ENCODE measurements around the gene TCF25. TPM values are rescaled to one million over a fixed set of nuclear protein-coding genes. Genes with fewer than 3 reads are reported as not detected.

TCF25 gene
- total RNA-seq, 4 donors from 2014 or later, result 79.7 to 124 (median 101) TPM

DNA sequence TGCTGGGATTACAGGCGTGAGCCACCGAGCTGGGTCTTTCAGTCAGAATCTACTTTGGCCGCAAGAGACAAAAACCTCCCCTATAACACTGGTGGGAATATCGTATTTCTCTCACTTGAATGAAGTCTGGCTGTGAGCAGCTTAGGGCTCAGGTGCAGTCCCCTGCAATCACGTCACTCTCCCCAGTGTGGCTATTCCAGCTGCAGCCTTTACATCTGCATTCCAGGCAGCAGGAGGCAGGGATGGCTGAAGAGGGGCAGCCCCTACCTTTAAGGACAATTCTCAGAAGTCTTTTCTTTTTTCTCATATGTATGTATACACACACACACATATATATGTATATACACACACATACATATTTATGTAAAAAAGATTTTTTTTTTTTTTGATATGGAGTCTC is 78.1 kb downstream of the TCF25 start:
- TF ChIP-seq CTCF (IDR thresholded peaks at IDR 0.05), result no peak
- no peak for TF ChIP-seq POLR2A (IDR thresholded peaks at IDR 0.05)
- Histone ChIP-seq H3K4me3 (no peak overlapping the region), H3K9me3 (no peaks in the 10 kb centered on the region), H3K27ac (no peak overlapping the region), H3K4me1 (peaks cover 15 to 36% (median 17%) of the 10 kb centered on the region in 3 donors), H3K27me3 (peaks cover 0 to 5% (median 0%) of the 10 kb centered on the region in 4 donors), H3K36me3 (peaks cover 0 to 25% (median 0%) of the 10 kb centered on the region in 3 donors)
- no peak for DNase-seq
- intact Hi-C loops (cut with DNase I), result no loop called here
- 83 to 95% methylated on average over 3 to 4 of the region's 5 CpGs for WGBS, 2 donors

DNA sequence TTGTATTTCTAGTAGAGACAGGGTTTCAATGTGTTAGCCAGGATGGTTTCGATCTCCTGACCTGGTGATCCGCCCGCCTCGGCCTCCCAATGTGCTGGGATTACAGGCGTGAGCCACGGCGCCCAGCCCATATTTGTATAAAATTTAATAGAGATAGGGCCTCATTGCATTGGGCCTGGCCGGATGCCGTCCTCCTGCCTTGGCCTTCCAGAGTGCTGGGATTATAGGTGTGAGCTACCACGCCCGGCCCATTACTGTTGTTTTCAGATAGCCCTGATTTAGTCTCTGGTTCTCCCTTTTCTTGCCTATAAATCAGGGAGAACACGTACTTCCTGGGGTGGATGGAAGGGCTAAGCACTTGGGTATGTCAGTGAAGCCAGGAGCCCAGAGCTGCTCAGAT is 78.7 kb downstream of the TCF25 start:
- H3K27ac ChIP-seq, result no peak overlapping the region
- no peak for DNase-seq
- TF ChIP-seq POLR2A (IDR thresholded peaks at IDR 0.05), result no peak
- TF ChIP-seq CTCF (IDR thresholded peaks at IDR 0.05), result no peak
- peaks cover 0 to 30% (median 0%) of the 10 kb centered on the region in 3 donors for H3K36me3 ChIP-seq
- WGBS, 2 donors, result 88% methylated on average over 12 of the region's 12 CpGs; no CpG with 5 or more reads in 1 of the 2 donors
- H3K27me3 ChIP-seq, result peaks cover 0 to 5% (median 0%) of the 10 kb centered on the region in 4 donors
- intact Hi-C loops (cut with DNase I), result no loop called here
- no peaks in the 10 kb centered on the region for H3K9me3 ChIP-seq
- peaks cover 15 to 36% (median 17%) of the 10 kb centered on the region in 3 donors for H3K4me1 ChIP-seq
- no peak overlapping the region for H3K4me3 ChIP-seq

- Histone ChIP-seq H3K9me3 (no peaks in the 10 kb centered on the region), H3K27ac (no peak overlapping the region), H3K4me1 (peaks cover 14 to 32% (median 15%) of the 10 kb centered on the region in 3 donors), H3K36me3 (peaks cover 0 to 36% (median 0%) of the 10 kb centered on the region in 3 donors), H3K27me3 (peaks cover 0 to 3% (median 0%) of the 10 kb centered on the region in 4 donors), H3K4me3 (no peak overlapping the region)
- WGBS, 2 donors, result 67 to 81% methylated on average over 3 of the region's 6 CpGs
- TF ChIP-seq CTCF (IDR thresholded peaks at IDR 0.05) (no peak), POLR2A (IDR thresholded peaks at IDR 0.05) (no peak)
- intact Hi-C loops (cut with DNase I), result no loop called here
- DNase-seq, result no peak
These were observed 79.2 kb downstream of the TCF25 start for GRCh38 chr16:89952551-89952950.

DNA sequence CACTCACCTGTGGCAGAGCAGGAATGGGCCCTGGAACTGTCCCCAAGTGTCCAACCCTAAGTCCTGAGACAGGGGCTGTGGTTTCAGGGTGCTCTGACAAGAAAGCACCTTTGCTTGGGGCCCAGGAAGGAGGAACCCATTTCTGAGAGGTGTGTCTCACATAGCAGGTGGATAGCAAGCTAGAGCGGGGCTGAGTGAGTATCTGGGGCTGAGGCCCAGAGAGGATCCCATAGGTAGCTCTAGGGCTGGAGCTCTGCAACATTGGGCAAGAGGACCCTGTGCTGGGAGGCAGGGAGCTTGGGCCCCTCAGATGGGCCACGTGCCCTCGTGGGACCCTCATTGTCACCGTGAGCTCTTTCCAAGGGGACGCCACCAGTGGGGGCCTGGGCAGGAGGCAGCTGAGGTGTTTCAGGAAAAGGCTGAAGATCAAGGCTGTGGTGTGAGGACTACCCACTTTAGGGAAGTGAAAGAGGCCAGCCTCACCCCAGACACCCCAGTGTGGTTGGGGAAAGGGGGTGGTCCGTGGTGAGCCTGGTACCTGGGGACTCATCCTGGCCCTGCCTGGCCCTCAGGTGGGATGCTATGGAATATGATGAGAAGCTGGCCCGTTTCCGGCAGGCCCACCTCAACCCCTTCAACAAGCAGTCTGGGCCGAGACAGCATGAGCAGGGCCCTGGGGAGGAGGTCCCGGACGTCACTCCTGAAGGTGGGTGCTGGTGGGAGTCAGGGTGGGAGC is 80.4 kb downstream of the TCF25 start:
- Histone ChIP-seq H3K36me3 (peaks cover 0 to 48% (median 6%) of the 10 kb centered on the region in 3 donors), H3K27me3 (no peaks in the 10 kb centered on the region), H3K4me1 (peaks cover 8 to 23% (median 9%) of the 10 kb centered on the region in 3 donors), H3K4me3 (no peak overlapping the region), H3K9me3 (no peaks in the 10 kb centered on the region), H3K27ac (no peak overlapping the region)
- TF ChIP-seq POLR2A (IDR thresholded peaks at IDR 0.05) (no peak), CTCF (IDR thresholded peaks at IDR 0.05) (no peak)
- DNase-seq, result no peak
- intact Hi-C loops (cut with DNase I), result no loop called here
- WGBS, 2 donors, result 80 to 86% methylated on average over 2 to 9 of the region's 11 CpGs

DNA sequence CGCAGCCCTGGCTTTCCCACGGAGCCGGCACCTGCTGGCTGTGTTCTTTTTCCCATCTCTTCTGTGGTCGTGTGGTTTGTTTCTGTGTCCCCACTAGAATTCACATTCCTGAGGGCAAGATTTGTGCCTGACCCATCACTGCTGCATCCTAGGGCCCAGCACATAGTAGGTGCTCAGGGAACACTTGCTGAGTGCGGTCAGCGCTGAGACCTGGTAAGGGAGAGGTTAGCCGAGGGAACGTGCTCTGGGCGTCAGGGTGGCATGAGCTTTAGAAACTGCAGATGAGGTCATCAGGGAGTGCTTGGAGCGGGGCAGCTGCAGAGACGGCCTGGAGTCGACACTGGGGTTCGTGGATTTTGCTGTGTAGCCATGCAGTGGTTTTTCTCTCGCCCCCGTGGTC is 81.1 kb downstream of the TCF25 start:
- peaks cover 0 to 55% (median 9%) of the 10 kb centered on the region in 3 donors for H3K36me3 ChIP-seq
- WGBS, 2 donors, result 87 to 89% methylated on average over 7 to 10 of the region's 15 CpGs
- no peaks in the 10 kb centered on the region for H3K27me3 ChIP-seq
- H3K27ac ChIP-seq, result no peak overlapping the region
- no peak overlapping the region for H3K4me3 ChIP-seq
- no peak for TF ChIP-seq CTCF (IDR thresholded peaks at IDR 0.05)
- no peak for TF ChIP-seq POLR2A (IDR thresholded peaks at IDR 0.05)
- H3K9me3 ChIP-seq, result no peaks in the 10 kb centered on the region
- peaks cover 4 to 18% (median 5%) of the 10 kb centered on the region in 3 donors for H3K4me1 ChIP-seq
- DNase-seq, result no peak
- intact Hi-C loops (cut with DNase I), result no loop called here

Data from esophagus squamous epithelium (tissue), 5 donors.